UCSD-AML1 (cell line): ENCODE results near the gene IFIH1.

Source experiments
- DNase-seq: peaks from one replicate; lab custom pipeline; 2025; ENCODE audit not compliant: unreplicated experiment; lab: John Stamatoyannopoulos, UW

The IFIH1 gene

GRCh38 chr2:162219426-162219825 is 99.1 kb downstream of the IFIH1 start:
- DNase-seq: no peak

- DNase-seq: no peak
Measured at GRCh38 chr2:162217598-162217997, 100.9 kb downstream of the IFIH1 start.
